Activated CD8-positive, alpha-beta T cell treated with anti-CD3 and anti-CD28 coated beads for 36 hours (primary cell): ENCODE measurements around the gene C6orf136. TPM values are rescaled to one million over a fixed set of nuclear protein-coding genes. Genes with fewer than 3 reads are reported as not detected.
A peak's percentile ranks its signal among the peaks of the same experiment; 100 is the strongest.

Source experiments
- ATAC-seq: fragments of 200-7000 bp; cut with Tn5 transposase; one replicate; pipeline ENCODE4 v1.10.0; 2021; ENCODE audit warnings: mild to moderate bottlenecking, moderate library complexity
- CTCF ChIA-PET: fragments of 350-600 bp; sonication (Branson Sonifier 250); formaldehyde crosslinking; loops from one replicate; lab custom pipeline; 2021; ENCODE audit warnings: antibody characterized with exemption; lab: Charles Lee
- POLR2A ChIA-PET: fragments of 350-600 bp; sonication (Branson Sonifier 250); formaldehyde crosslinking; loops from one replicate; lab custom pipeline; 2021; ENCODE audit warnings: antibody characterized with exemption; lab: Charles Lee
- DNase-seq: peaks from one replicate; pipeline ENCODE4 v3.0.0-alpha.2; 2020
- H3K27ac Mint-ChIP-seq: one replicate; pipeline ENCODE4 v1.8.0; 2021; ENCODE audit warnings: mild to moderate bottlenecking, mixed read lengths
- H3K27me3 Mint-ChIP-seq: one replicate; pipeline ENCODE4 v1.8.0; 2021; ENCODE audit warnings: mixed read lengths
- H3K36me3 Mint-ChIP-seq: one replicate; pipeline ENCODE4 v1.8.0; 2021; ENCODE audit warnings: low read depth, mixed read lengths
- H3K4me1 Mint-ChIP-seq: one replicate; pipeline ENCODE4 v1.8.0; 2021; ENCODE audit warnings: low read depth, mixed read lengths
- H3K4me3 Mint-ChIP-seq: one replicate; pipeline ENCODE4 v1.8.0; 2021; ENCODE audit warnings: mild to moderate bottlenecking, moderate library complexity, mixed read lengths
- H3K9me3 Mint-ChIP-seq: one replicate; pipeline ENCODE4 v1.8.0; 2021; ENCODE audit warnings: mixed read lengths
- CTCF ChIP-seq: fragments of 200-600 bp; IDR thresholded peaks from one replicate; pipeline ENCODE4 v1.8.0; 2022; ENCODE audit warnings: antibody characterized with exemption, mild to moderate bottlenecking
- intact Hi-C: fragments of 100-400 bp; cut with micrococcal nuclease; formaldehyde crosslinking; loops from one replicate; pipeline ENCODE4 v1.10.0; 2022
- total RNA-seq, 2 experiments: library from RNA; stranded (reverse); gene quantifications; one replicate each; pipeline ENCODE4 v1.2.3, GENCODE V29; 2021

The C6orf136 gene
- total RNA-seq, 2 experiments from 2014 or later: 34.8 to 40.1 TPM

GRCh38 chr6:30618270-30618797 lies 28.6 kb upstream of the C6orf136 start:
- peaks cover 32% of the 10 kb centered on the region for H3K4me1 Mint-ChIP-seq
- CTCF ChIA-PET: interaction anchor here (0.9 to 2.7 kb wide), 15 partner anchors 8 to 259 kb away, joined by 3 to 25 read pairs (median 4); partner anchors contain the start of gene ATAT1
- no peak for ATAC-seq
- POLR2A ChIA-PET: interaction anchor here (0.7 to 2.8 kb wide), 31 partner anchors 8 to 153 kb away, joined by 3 to 27 read pairs (median 4); partner anchors contain the start of genes ABCF1, ATAT1, DHX16 and GNL1
- H3K36me3 Mint-ChIP-seq: peaks cover 63% of the 10 kb centered on the region
- H3K4me3 Mint-ChIP-seq: peak overlapping the region; percentile 95
- H3K27me3 Mint-ChIP-seq: no peaks in the 10 kb centered on the region
- no peaks in the 10 kb centered on the region for H3K9me3 Mint-ChIP-seq
- TF ChIP-seq CTCF: no peak
- peak overlapping the region; percentile 98 for H3K27ac Mint-ChIP-seq
- intact Hi-C loops: loop anchor here (5.0 kb wide), 2 partner anchors 64 to 131 kb away; partner anchors contain the start of gene HLA-E
- no peak for DNase-seq

- ChIA-PET POLR2A (interaction anchor here (0.9 to 2.8 kb wide), 5 partner anchors 9 to 101 kb away, joined by 4 to 27 read pairs (median 11); partner anchors contain the start of gene TUBB), CTCF (interaction anchor here (1.6 to 2.7 kb wide), 2 partner anchors 59 to 111 kb away, joined by 4 to 25 read pairs; no protein-coding TSS in a partner anchor)
- Mint-ChIP-seq H3K9me3 (no peaks in the 10 kb centered on the region), H3K27ac (peak overlapping the region; percentile 98), H3K4me3 (peak overlapping the region; percentile 95), H3K36me3 (peaks cover 54% of the 10 kb centered on the region), H3K27me3 (no peaks in the 10 kb centered on the region), H3K4me1 (peaks cover 21% of the 10 kb centered on the region)
- intact Hi-C loops: loop anchor here (5.0 kb wide), 2 partner anchors 63 to 132 kb away; partner anchors contain the start of gene HLA-E
- no peak for TF ChIP-seq CTCF
- ATAC-seq: no peak
- no peak for DNase-seq
These were observed 27.4 kb upstream of the C6orf136 start for GRCh38 chr6:30619561-30619960.

DNA sequence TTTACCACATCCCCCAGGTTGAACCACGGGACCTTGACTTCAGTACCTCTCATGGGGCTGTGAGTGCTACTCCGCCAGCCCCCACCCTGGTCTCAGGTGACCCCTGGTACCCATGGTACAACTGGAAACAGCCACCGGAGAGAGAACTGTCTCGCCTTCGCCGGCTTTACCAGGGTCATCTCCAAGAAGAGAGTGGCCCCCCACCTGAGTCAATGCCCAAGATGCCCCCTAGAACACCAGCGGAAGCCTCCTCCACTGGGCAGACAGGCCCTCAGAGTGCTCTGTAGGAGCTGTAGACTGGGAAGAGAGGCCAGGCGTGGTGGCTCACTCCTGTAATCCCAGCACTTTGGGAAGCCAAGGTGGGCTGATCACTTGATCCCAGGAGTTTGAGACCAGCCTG lies 21.4 kb upstream of the C6orf136 start:
- no peak overlapping the region for H3K4me3 Mint-ChIP-seq
- no peaks in the 10 kb centered on the region for H3K27me3 Mint-ChIP-seq
- H3K9me3 Mint-ChIP-seq: no peaks in the 10 kb centered on the region
- ChIA-PET CTCF (interaction anchor here (1.0 to 2.0 kb wide), 4 partner anchors 7 to 105 kb away, joined by 4 to 8 read pairs (median 6); partner anchors contain the start of genes DHX16 and MRPS18B), POLR2A (interaction anchor here (0.6 to 2.1 kb wide), 6 partner anchors 7 to 35 kb away, joined by 3 to 10 read pairs (median 5); partner anchors contain the start of gene MRPS18B)
- no peak for TF ChIP-seq CTCF
- H3K4me1 Mint-ChIP-seq: peaks cover 31% of the 10 kb centered on the region
- H3K36me3 Mint-ChIP-seq: peaks cover 43% of the 10 kb centered on the region
- H3K27ac Mint-ChIP-seq: no peak overlapping the region
- ATAC-seq (no peak), DNase-seq (no peak)
- intact Hi-C loops: no loop called here

DNA sequence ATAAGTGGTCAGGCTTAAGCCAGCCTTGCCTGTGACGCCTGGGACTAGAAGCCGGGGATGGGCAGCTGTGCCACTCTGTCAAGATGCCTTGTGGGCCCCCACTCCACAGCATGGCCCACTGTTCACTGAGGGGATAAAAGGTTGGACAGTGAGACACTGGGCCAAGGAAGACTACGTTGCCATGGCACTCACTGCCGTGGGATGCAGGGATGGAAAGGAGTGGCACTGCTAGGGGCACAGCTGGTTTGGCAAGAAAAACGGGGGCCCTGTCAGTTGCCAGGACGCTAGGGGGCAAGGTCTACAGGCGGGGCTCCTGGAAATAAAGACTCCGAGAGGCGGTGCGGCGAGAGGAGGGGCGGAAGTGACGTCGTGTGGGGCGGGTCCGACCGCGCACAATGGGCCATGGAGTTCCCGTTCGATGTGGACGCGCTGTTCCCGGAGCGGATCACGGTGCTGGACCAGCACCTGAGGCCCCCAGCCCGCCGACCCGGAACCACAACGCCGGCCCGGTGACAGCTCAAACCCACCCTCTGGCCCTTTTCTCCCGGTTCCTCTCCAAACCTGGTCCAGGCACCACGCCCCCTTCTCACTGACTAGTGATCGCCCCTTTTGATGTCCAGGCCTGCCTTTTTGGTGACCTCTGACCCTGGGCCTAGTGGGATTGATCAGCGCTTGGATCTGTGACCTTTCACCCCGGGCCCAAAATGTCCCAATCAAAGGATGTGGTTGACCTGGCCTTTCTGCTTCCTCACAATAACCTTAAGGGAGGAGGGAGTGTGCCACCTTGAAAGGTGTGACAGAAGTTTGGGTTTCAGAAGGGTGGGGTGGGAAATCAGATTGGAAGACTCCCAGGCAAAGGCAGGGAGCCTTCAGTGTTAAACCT lies 20.2 kb upstream of the C6orf136 start, which contains the start of gene ATAT1:
ATAT1 (plus strand) TSS at position 391 of the 883 bp plus-strand sequence.
- TF ChIP-seq CTCF: peak; percentile 54
- DNase-seq: peak; percentile 93
- H3K4me3 Mint-ChIP-seq: peak within 1 kb of the TSS; percentile 80
- ATAC-seq: peak; percentile 98
- no peaks in the 10 kb centered on the region for H3K27me3 Mint-ChIP-seq
- ChIA-PET CTCF (interaction anchor here (0.7 to 2.0 kb wide), 8 partner anchors 8 to 453 kb away, joined by 3 to 8 read pairs (median 4); partner anchors contain the start of genes C6orf136, DHX16 and MRPS18B), POLR2A (interaction anchor here (0.8 to 2.1 kb wide), 5 partner anchors 9 to 98 kb away, joined by 3 to 10 read pairs (median 7); partner anchors contain the start of gene MRPS18B)
- H3K27ac Mint-ChIP-seq: peak within 1 kb of the TSS; percentile 86
- peaks cover 27% of the 10 kb centered on the region for H3K4me1 Mint-ChIP-seq
- peaks cover 45% of the 10 kb centered on the region for H3K36me3 Mint-ChIP-seq
- intact Hi-C loops: no loop called here
- no peaks in the 10 kb centered on the region for H3K9me3 Mint-ChIP-seq
